C4-2B (cell line): ENCODE data around the gene TMTC1.

Experiments
- CTCF ChIP-seq: fragments of 450-650 bp; conservative IDR thresholded peaks from 2 replicates; pipeline ENCODE4 v1.5.1; 2017; ENCODE audit warnings: mild to moderate bottlenecking
- ZFX ChIP-seq: fragments of 450-650 bp; IDR thresholded peaks from 2 replicates; pipeline ENCODE4 v1.6.1; 2017

GRCh38 chr12:29690728-29691127, 93.0 kb downstream of the TMTC1 start:
- no peak for TF ChIP-seq CTCF
- TF ChIP-seq ZFX: no peak
